WTC11 (cell line): ENCODE results near the gene ZXDC. TPM values are rescaled to one million over a fixed set of nuclear protein-coding genes. Genes with fewer than 3 reads are reported as not detected.

Source experiments
- ATAC-seq: fragments of 200-7000 bp; cut with Tn5 transposase; 2 replicates; pipeline ENCODE4 v1.10.0; 2021; ENCODE audit warnings: mild to moderate bottlenecking, moderate library complexity
- CTCF ChIA-PET: fragments of 300-600 bp; sonication (Branson Sonifier 250); formaldehyde crosslinking; loops from one replicate; lab custom pipeline; 2021; ENCODE audit warnings: antibody characterized with exemption; lab: Charles Lee
- POLR2A ChIA-PET: fragments of 350-600 bp; sonication (Branson Sonifier 250); formaldehyde crosslinking; loops from one replicate; lab custom pipeline; 2021; ENCODE audit warnings: antibody characterized with exemption; lab: Charles Lee
- DNase-seq: peaks from one replicate; pipeline ENCODE4 v3.0.0; 2021; ENCODE audit warnings: low spot score
- H3K27ac Mint-ChIP-seq: 2 replicates; pipeline ENCODE4 v1.8.0; 2021; ENCODE audit warnings: mixed read lengths
- H3K27me3 Mint-ChIP-seq: 2 replicates; pipeline ENCODE4 v1.8.0; 2021; ENCODE audit warnings: low read depth, mild to moderate bottlenecking, moderate library complexity, mixed read lengths
- H3K36me3 Mint-ChIP-seq: 2 replicates; pipeline ENCODE4 v1.8.0; 2021; ENCODE audit warnings: mixed read lengths
- H3K4me1 Mint-ChIP-seq: 2 replicates; pipeline ENCODE4 v1.8.0; 2022; ENCODE audit warnings: mixed read lengths
- H3K4me3 Mint-ChIP-seq: 2 replicates; pipeline ENCODE4 v1.8.0; 2021; ENCODE audit warnings: mild to moderate bottlenecking, moderate library complexity, mixed read lengths
- H3K9me3 Mint-ChIP-seq: 2 replicates; pipeline ENCODE4 v1.8.0; 2021; ENCODE audit warnings: mixed read lengths
- CBFB ChIP-seq: sonication (generic); formaldehyde crosslinking; IDR thresholded peaks from 2 replicates; pipeline ENCODE4 v1.8.1; 2022; ENCODE audit warnings: mild to moderate bottlenecking, low read depth, missing genetic modification reagents
- CTCF ChIP-seq: fragments of 200-600 bp; IDR thresholded peaks from 2 replicates; pipeline ENCODE4 v1.8.0; 2022; ENCODE audit warnings: antibody characterized with exemption
- EMX1 ChIP-seq: fragments of 250-450 bp; sonication (Bioruptor Pico); IDR thresholded peaks from 2 replicates; pipeline ENCODE4 v1.8.0; 2021; ENCODE audit warnings: mild to moderate bottlenecking
- ERG ChIP-seq: fragments of 250-450 bp; sonication (Bioruptor Pico); IDR thresholded peaks from 2 replicates; pipeline ENCODE4 v1.8.0; 2021; ENCODE audit warnings: mild to moderate bottlenecking
- ESRRA ChIP-seq: sonication (generic); formaldehyde crosslinking; IDR thresholded peaks from 2 replicates; pipeline ENCODE4 v1.8.1; 2022; ENCODE audit warnings: mild to moderate bottlenecking, missing genetic modification reagents, borderline replicate concordance
- IRF1 ChIP-seq: sonication (generic); formaldehyde crosslinking; IDR thresholded peaks from 2 replicates; pipeline ENCODE4 v1.8.0; 2023; ENCODE audit warnings: missing genetic modification reagents
- IRF2 ChIP-seq: sonication (generic); formaldehyde crosslinking; IDR thresholded peaks from 2 replicates; pipeline ENCODE4 v1.8.0; 2022; ENCODE audit warnings: low read depth, missing genetic modification reagents, borderline replicate concordance
- NFE2L1 ChIP-seq: sonication (generic); formaldehyde crosslinking; IDR thresholded peaks from 2 replicates; pipeline ENCODE4 v1.8.1; 2023; ENCODE audit warnings: missing genetic modification reagents
- NR2C2 ChIP-seq: sonication (generic); formaldehyde crosslinking; IDR thresholded peaks from 2 replicates; pipeline ENCODE4 v1.8.0; 2022; ENCODE audit warnings: mild to moderate bottlenecking, missing genetic modification reagents
- OVOL2 ChIP-seq: fragments of 250-450 bp; sonication (Bioruptor Pico); IDR thresholded peaks from 2 replicates; pipeline ENCODE4 v1.9.0; 2021; ENCODE audit warnings: mild to moderate bottlenecking, borderline replicate concordance
- PRRX2 ChIP-seq: fragments of 250-450 bp; sonication (Bioruptor Pico); IDR thresholded peaks from 2 replicates; pipeline ENCODE4 v1.8.0; 2021; ENCODE audit warnings: mild to moderate bottlenecking
- RELA ChIP-seq: sonication (generic); formaldehyde crosslinking; IDR thresholded peaks from 2 replicates; pipeline ENCODE4 v1.8.1; 2022; ENCODE audit warnings: missing genetic modification reagents, mild to moderate bottlenecking, borderline replicate concordance
- TEAD1 ChIP-seq: sonication (generic); formaldehyde crosslinking; IDR thresholded peaks from 2 replicates; pipeline ENCODE4 v1.8.0; 2022; ENCODE audit warnings: mild to moderate bottlenecking, missing genetic modification reagents
- TEAD4 ChIP-seq: sonication (generic); formaldehyde crosslinking; IDR thresholded peaks from 2 replicates; pipeline ENCODE4 v1.8.0; 2022; ENCODE audit warnings: mild to moderate bottlenecking, missing genetic modification reagents
- TP53 ChIP-seq: sonication (generic); formaldehyde crosslinking; IDR thresholded peaks from 2 replicates; pipeline ENCODE4 v1.8.1; 2023; ENCODE audit warnings: mild to moderate bottlenecking, missing genetic modification reagents
- ZMAT4 ChIP-seq: fragments of 250-450 bp; sonication (Bioruptor Pico); IDR thresholded peaks from 2 replicates; pipeline ENCODE4 v1.9.0; 2021; ENCODE audit warnings: mild to moderate bottlenecking
- ZNF263 ChIP-seq: sonication (generic); formaldehyde crosslinking; IDR thresholded peaks from 2 replicates; pipeline ENCODE4 v1.8.1; 2022; ENCODE audit warnings: low read depth, mild to moderate bottlenecking, moderate library complexity, missing genetic modification reagents
- ZNF396 ChIP-seq: fragments of 250-450 bp; sonication (Bioruptor Pico); IDR thresholded peaks from 2 replicates; pipeline ENCODE4 v1.8.0; 2021; ENCODE audit warnings: mild to moderate bottlenecking, moderate library complexity, borderline replicate concordance
- ZSCAN18 ChIP-seq: fragments of 250-450 bp; sonication (Bioruptor Pico); IDR thresholded peaks from 2 replicates; pipeline ENCODE4 v2.1.2; 2022; ENCODE audit warnings: mild to moderate bottlenecking, moderate library complexity
- total RNA-seq: library from RNA; stranded (reverse); gene quantifications from 3 replicates; pipeline ENCODE4 v1.2.3, GENCODE V29; 2021
- TF ChIP-seq, protein P1 (sequence below): sonication (generic); formaldehyde crosslinking; IDR thresholded peaks from 2 replicates; pipeline ENCODE4 v1.8.0; 2022; ENCODE audit warnings: missing genetic modification reagents
- TF ChIP-seq, protein P2 (sequence below): sonication (generic); formaldehyde crosslinking; IDR thresholded peaks from 2 replicates; pipeline ENCODE4 v1.8.0; 2022; ENCODE audit warnings: mild to moderate bottlenecking, missing genetic modification reagents
- TF ChIP-seq, protein P3 (sequence below): sonication (generic); formaldehyde crosslinking; IDR thresholded peaks from 2 replicates; pipeline ENCODE4 v1.8.1; 2022; ENCODE audit warnings: mild to moderate bottlenecking, missing genetic modification reagents, moderate library complexity, borderline replicate concordance

ZXDC gene
- total RNA-seq, 1 experiment from 2014 or later = 34.7 TPM

GRCh38 chr3:126518779-126519177 lies 43.1 kb upstream of the ZXDC start:
- no peaks in the 10 kb centered on the region for H3K36me3 Mint-ChIP-seq
- POLR2A ChIA-PET = no interaction called here
- no peaks in the 10 kb centered on the region for H3K9me3 Mint-ChIP-seq
- H3K4me1 Mint-ChIP-seq = peaks cover 5% of the 10 kb centered on the region
- CTCF ChIA-PET = interaction anchor here (1.0 kb wide), 1 partner anchor 30 kb away, joined by 3 read pairs; no protein-coding TSS in a partner anchor
- DNase-seq = no peak
- no peak for TF ChIP-seq ZSCAN18 (CRISPR knock-in tag)
- TF ChIP-seq TEAD4 (CRISPR knock-in tag) = no peak
- no peak for TF ChIP-seq ZNF396 (CRISPR knock-in tag)
- TF ChIP-seq, protein P1, sequence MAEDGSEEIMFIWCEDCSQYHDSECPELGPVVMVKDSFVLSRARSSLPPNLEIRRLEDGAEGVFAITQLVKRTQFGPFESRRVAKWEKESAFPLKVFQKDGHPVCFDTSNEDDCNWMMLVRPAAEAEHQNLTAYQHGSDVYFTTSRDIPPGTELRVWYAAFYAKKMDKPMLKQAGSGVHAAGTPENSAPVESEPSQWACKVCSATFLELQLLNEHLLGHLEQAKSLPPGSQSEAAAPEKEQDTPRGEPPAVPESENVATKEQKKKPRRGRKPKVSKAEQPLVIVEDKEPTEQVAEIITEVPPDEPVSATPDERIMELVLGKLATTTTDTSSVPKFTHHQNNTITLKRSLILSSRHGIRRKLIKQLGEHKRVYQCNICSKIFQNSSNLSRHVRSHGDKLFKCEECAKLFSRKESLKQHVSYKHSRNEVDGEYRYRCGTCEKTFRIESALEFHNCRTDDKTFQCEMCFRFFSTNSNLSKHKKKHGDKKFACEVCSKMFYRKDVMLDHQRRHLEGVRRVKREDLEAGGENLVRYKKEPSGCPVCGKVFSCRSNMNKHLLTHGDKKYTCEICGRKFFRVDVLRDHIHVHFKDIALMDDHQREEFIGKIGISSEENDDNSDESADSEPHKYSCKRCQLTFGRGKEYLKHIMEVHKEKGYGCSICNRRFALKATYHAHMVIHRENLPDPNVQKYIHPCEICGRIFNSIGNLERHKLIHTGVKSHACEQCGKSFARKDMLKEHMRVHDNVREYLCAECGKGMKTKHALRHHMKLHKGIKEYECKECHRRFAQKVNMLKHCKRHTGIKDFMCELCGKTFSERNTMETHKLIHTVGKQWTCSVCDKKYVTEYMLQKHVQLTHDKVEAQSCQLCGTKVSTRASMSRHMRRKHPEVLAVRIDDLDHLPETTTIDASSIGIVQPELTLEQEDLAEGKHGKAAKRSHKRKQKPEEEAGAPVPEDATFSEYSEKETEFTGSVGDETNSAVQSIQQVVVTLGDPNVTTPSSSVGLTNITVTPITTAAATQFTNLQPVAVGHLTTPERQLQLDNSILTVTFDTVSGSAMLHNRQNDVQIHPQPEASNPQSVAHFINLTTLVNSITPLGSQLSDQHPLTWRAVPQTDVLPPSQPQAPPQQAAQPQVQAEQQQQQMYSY (CRISPR knock-in tag) = no peak
- no peak for TF ChIP-seq EMX1
- no peak for TF ChIP-seq ZNF263 (CRISPR knock-in tag)
- TF ChIP-seq NFE2L1 (CRISPR knock-in tag) = no peak
- TF ChIP-seq, protein P2, sequence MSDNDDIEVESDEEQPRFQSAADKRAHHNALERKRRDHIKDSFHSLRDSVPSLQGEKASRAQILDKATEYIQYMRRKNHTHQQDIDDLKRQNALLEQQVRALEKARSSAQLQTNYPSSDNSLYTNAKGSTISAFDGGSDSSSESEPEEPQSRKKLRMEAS = no peak
- no peak for TF ChIP-seq CBFB (CRISPR knock-in tag)
- TF ChIP-seq ESRRA (CRISPR knock-in tag) = no peak
- TF ChIP-seq IRF1 (CRISPR knock-in tag) = no peak
- TF ChIP-seq, protein P3, sequence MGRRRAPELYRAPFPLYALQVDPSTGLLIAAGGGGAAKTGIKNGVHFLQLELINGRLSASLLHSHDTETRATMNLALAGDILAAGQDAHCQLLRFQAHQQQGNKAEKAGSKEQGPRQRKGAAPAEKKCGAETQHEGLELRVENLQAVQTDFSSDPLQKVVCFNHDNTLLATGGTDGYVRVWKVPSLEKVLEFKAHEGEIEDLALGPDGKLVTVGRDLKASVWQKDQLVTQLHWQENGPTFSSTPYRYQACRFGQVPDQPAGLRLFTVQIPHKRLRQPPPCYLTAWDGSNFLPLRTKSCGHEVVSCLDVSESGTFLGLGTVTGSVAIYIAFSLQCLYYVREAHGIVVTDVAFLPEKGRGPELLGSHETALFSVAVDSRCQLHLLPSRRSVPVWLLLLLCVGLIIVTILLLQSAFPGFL = no peak
- no peak for TF ChIP-seq NR2C2 (CRISPR knock-in tag)
- H3K27ac Mint-ChIP-seq = no peak overlapping the region
- H3K4me3 Mint-ChIP-seq = no peak overlapping the region
- no peak for ATAC-seq
- H3K27me3 Mint-ChIP-seq = peaks cover 14% of the 10 kb centered on the region

DNA sequence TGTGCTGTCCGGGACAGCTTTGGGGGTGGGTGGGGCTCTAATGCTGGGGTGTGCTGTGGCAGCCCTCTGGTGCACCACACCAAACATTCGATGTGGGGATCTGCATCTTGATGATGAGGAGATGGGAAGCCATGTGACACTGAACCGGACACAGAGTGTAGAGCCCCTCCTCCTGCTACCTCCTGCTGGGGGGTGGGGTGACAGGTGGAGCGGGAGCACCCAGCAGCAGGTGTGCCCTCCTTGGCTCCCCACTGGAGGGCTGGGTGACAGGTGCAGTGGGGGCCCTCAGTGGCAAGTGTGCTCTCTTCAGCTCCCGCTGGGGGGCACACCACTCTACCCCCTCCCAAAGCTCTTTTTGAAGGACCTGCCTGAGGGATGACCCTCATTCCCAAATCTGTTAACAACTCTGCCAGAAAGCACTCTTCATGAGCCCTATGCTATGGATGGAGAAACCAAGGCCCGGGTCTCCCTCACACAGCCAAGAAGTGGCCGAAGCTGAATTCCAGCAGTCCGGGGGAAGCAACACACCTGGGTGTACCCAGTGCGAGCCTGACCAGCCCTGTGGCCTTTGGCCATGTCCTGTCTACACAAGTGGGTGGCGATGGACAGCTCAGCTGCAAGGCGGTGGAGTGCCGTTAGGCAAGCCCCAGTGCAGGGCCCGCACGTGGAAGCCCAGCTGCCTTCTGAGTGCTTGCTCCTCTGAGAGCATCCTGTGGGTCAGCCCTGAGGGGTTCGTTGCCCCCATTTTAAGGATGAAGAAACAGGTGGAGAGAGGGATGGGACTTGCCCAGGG lies 42.5 kb upstream of the ZXDC start:
- Mint-ChIP-seq H3K4me3 (no peak overlapping the region), H3K27me3 (peaks cover 8% of the 10 kb centered on the region), H3K9me3 (no peaks in the 10 kb centered on the region), H3K4me1 (peaks cover 5% of the 10 kb centered on the region), H3K27ac (no peak overlapping the region), H3K36me3 (no peaks in the 10 kb centered on the region)
- POLR2A ChIA-PET = no interaction called here
- CTCF ChIA-PET = interaction anchor here (1.0 kb wide), 1 partner anchor 31 kb away, joined by 3 read pairs; no protein-coding TSS in a partner anchor
- no peak for TF ChIP-seq PRRX2
- no peak for TF ChIP-seq IRF2 (CRISPR knock-in tag)
- no peak for TF ChIP-seq RELA
- no peak for TF ChIP-seq OVOL2 (CRISPR knock-in tag)
- no peak for TF ChIP-seq TEAD1 (CRISPR knock-in tag)
- no peak for TF ChIP-seq EMX1
- TF ChIP-seq ZMAT4 (CRISPR knock-in tag) = no peak
- no peak for TF ChIP-seq TP53 (CRISPR knock-in tag)
- TF ChIP-seq ERG = no peak
- no peak for TF ChIP-seq ZSCAN18 (CRISPR knock-in tag)
- TF ChIP-seq CTCF = no peak
- no peak for DNase-seq
- ATAC-seq = no peak
